Measurements from ENCODE around the gene PROM1.

- no peak for TF ChIP-seq CTCF (IDR thresholded peaks at IDR 0.05)
- TF ChIP-seq POLR2AphosphoS5 (IDR thresholded peaks at IDR 0.05): no peak
- no peak for TF ChIP-seq POLR2A (IDR thresholded peaks at IDR 0.05)
These were observed 4.8 kb upstream of the PROM1 start for GRCh38 chr4:16088601-16089000.
